ENCODE data around the gene RASGRF1.
"Not testable (repeated sequence)": the region's sequence is repeated elsewhere in the genome, so short reads cannot be mapped to it uniquely, and the experiment has no call there.

RASGRF1 gene

GRCh38 chr15:79090487-79091203 is at the start of gene RASGRF1:
Gene RASGRF1 (minus strand): TSS chr15:79090780. CDS start chr15:79090498, 282 bp downstream.
- no peak for DNase-seq

DNA sequence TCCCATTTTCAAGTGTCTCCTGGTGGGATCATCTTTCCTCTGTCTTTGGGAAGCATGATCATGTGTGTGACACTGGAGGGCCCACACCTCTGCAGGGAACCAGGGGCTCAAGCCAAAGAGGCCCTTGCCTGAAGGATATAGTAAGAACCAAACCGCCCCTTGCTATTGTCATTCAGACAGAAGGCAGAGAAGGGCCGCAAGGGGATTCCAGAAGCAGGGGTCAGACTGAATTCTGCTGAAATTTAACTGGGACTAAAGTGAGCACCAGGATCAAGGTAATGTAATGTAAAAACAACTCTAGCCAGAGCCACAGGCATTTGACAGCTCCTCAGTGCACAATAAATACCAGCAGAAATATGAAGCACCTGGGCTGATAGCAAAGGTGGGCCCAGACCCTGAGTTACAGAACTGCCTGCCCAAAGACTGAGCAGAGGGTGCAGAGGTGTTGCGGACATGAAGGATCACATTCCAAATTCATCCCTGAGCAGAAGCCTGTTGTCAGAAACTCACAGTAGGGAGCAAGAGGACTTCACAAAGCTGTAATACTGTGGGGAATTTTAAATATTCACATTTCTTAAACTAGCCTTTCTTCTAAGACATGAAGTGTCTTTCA is 46.0 kb upstream of the RASGRF1 start:
- DNase-seq: no peak

GRCh38 chr15:79133309-79133708 is 42.7 kb upstream of the RASGRF1 start:
- DNase-seq: no peak

GRCh38 chr15:79132770-79133169 is 42.2 kb upstream of the RASGRF1 start:
- no peak for DNase-seq

DNA sequence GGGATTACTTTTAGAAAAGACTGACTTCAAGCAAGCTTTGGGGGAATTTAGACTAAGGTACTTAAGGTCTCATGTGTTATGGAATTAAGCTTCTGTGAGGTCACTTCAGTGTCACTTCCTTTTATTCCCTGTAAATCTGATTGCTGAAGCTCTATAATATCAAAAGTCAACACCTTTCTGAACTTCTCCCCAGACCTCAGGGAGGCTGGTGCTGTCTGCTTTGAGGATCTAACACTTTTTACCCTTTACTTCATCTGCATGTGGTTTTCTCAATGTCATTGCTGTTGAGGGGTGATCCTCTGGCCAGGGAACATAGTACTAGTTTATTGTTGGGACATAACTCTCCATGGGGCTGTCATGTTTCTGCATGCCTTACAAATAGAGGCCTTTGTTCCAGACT is 41.8 kb upstream of the RASGRF1 start:
- no peak for DNase-seq

DNA sequence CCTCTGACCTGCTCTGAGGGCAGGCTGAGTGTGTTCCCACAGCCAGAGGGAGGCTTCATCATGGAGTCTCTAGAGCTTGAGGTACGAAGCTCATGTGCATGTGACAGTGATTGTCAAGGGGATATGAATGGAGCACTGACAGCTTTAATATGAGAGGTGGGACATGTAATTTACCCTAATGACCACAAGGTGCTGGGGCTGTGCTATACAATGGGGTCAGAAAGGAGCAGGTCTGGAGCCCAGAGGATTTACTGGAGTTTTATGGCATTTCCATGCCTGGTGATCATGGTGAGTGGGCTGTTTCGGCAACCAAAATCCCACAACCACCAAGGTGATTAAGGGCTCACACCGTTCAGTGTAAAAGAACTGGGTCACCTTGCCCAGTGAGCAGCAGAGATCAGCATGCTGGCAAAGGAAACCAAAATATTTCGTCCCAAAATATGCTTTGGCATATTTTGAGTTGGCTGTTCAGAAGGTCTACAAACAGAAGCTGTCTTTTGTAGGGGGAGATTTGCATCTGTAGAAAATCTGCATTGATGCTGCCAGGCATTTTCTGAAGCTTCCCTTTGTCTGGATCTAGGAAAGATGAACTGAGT is 40.1 kb upstream of the RASGRF1 start:
- no peak for DNase-seq

DNA sequence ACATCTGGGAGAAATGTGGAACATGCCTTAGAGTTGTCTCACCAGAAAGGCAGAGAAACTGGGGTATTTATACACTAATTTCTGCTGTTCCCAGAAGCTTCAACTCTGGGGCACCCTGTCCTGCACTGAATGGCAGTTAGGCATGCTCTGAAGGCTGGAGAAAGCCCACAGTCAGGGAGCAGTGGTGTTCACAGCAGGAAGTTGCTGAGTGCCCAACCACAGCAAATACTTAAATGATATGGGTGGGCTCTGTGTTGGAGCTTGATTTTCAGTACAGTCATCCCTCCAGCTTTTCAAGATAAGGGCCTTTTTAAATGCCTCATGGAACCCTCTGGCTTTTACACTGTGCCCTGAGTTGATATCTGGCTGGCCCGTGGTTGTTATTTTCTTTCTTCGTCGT is 38.7 kb upstream of the RASGRF1 start:
- DNase-seq: no peak

- DNase-seq: no peak
These were observed 38.0 kb upstream of the RASGRF1 start for GRCh38 chr15:79128556-79128955.

DNA sequence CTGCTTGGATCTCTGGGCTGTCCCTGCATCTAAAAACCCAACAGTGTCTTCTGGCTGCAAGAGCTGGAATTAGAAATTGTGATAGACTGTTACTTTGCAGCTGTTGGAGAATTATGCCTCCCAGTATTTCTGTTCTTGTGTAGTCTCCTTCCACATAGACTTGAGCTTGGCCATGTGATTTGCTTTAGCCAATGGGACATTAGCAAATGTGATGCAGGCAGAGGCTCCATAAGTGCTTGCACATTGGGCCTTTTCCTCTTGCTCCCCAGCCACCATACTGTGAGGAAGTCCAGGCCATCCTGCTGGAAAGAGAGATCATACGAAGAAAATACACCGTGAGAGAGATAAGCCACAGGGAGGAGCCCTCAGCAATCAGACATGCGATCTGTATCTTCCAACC is 33.8 kb upstream of the RASGRF1 start:
- no peak for DNase-seq

DNA sequence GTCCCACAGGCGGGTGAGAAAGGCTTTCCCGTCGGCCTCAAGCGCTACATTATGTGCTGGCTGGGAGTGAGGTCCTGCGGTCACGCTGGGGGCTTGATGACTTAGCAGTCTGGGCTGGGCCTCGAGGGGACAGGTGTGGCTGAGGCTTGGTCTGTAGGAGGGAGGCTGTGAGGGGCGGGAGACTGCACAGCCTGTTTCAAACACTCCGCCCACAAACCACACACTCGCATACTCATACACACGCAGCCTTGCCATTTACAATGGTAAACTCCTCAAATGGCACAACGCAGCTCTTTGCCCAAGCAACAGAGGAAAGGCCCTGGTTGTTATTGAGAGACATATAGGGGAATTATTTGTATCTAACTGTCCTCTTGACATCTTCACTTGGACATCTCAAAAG is 32.4 kb upstream of the RASGRF1 start:
- no peak for DNase-seq

GRCh38 chr15:79122391-79122790 is 31.8 kb upstream of the RASGRF1 start:
- no peak for DNase-seq

GRCh38 chr15:79121571-79121970 is 31.0 kb upstream of the RASGRF1 start:
- DNase-seq: no peak

GRCh38 chr15:79117442-79118204 is 27.0 kb upstream of the RASGRF1 start:
- DNase-seq: no peak

DNA sequence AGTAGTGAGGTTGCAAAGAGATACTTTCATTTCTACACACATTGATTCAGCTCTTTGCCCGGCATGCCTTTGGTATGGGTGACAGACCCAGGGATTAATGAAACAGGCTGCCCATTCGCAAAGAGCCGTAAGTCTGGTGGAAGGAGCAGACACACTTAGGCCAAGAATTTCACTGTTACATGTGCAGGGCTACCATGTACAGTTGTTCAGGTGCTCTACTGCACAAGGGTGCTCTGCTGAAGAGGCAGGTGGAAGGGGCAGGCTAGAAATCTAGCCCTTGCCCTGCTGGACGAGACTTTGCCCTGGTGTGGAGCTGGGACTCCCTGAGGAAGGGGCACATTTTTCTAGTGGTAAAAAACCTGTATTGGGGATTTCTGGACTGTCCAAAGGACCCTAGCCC is 26.2 kb upstream of the RASGRF1 start:
- no peak for DNase-seq

- DNase-seq: no peak
These were observed 25.5 kb upstream of the RASGRF1 start for GRCh38 chr15:79115986-79116665.

GRCh38 chr15:79113831-79114230 is 23.3 kb upstream of the RASGRF1 start:
- no peak for DNase-seq

DNA sequence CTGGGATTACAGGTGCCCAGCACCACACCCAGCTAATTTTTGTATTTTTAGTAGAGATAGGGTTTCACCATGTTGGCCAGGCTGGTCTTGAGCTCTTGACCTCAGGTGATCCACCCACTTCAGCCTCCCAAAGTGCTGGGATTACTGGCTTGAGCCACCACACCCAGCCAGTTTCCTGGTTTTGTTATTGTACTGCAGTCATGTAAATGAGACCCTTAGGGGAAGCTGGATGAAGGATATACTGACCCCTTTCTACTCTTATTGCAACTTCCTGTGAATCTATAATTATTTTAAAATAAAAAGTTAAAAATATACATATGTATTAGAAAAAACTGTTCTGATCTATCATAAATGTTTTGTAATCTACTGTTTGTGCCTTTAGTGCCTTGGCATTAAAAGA is 20.8 kb upstream of the RASGRF1 start:
- not testable (repeated sequence) for DNase-seq

GRCh38 chr15:79105141-79105540 is 14.6 kb upstream of the RASGRF1 start:
- no peak for DNase-seq

DNA sequence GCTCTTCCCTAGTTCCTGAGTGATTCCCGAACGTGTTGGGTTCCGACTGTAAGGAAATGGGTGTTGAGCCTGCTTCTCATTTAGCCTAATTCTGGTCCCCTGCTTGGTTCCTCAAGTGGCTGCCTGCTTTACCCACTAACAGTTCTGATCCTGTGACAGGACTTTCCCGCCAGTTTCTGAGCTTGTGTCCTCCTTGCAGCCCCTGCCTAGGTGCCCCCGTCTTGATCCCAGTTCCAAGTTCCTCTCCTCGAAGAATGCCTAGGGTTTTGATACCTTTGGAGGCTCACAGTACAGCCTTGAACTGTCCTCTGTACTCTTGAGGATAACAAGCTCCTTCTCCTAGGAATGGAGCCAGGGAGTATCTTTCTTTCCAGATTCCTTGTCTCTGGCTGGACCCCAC is 12.0 kb upstream of the RASGRF1 start:
- no peak for DNase-seq

GRCh38 chr15:79101866-79102581 is 11.4 kb upstream of the RASGRF1 start:
- DNase-seq: no peak

DNA sequence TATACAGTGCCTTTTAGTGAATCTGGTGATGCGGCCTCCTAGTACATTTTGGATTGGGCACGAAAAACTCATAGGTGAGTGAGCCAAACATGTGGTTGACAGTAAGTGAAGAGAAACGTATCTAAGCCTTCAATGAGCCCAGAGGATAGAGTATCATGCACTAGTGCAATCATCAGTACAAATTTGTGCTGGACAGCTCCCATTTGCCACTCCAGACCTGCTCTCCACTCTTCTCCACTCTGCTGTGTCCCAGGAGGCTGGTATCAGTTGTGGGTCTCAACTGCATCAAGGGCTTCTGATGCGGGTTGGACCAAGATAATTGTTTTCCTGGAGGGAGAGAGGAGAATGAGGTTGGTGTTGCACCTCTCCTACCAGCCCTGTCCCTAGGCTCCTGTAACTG is 9.1 kb upstream of the RASGRF1 start:
- DNase-seq: no peak

- DNase-seq: no peak
These were observed 4.0 kb upstream of the RASGRF1 start for GRCh38 chr15:79094611-79095021.
